AG08395 (cell line): ENCODE data around the gene MTUS2.

ENCODE experiments used
- DNase-seq: peaks from one replicate; pipeline ENCODE4 v3.0.0; 2012; ENCODE audit warnings: mixed read lengths, low spot score

MTUS2 gene

GRCh38 chr13:29239653-29240525 is 419.8 kb downstream of the MTUS2 start:
- DNase-seq, result no peak

GRCh38 chr13:29254626-29255370 is 434.7 kb downstream of the MTUS2 start:
- DNase-seq, result no peak

GRCh38 chr13:29255567-29255966 is 435.4 kb downstream of the MTUS2 start:
- no peak for DNase-seq

- DNase-seq, result no peak
Observed at GRCh38 chr13:29260684-29261083, 440.5 kb downstream of the MTUS2 start.

- no peak for DNase-seq
Observed at GRCh38 chr13:29266261-29266660, 446.1 kb downstream of the MTUS2 start.

GRCh38 chr13:29266756-29267733 is 446.9 kb downstream of the MTUS2 start:
- no peak for DNase-seq

GRCh38 chr13:29270271-29270985 is 450.3 kb downstream of the MTUS2 start:
- DNase-seq, result no peak

- no peak for DNase-seq
Observed at GRCh38 chr13:29271606-29272005, 451.5 kb downstream of the MTUS2 start.

- DNase-seq, result no peak
Observed at GRCh38 chr13:29279356-29280254, 459.5 kb downstream of the MTUS2 start.

- DNase-seq, result no peak
Observed at GRCh38 chr13:29281932-29282495, 461.9 kb downstream of the MTUS2 start.

- no peak for DNase-seq
Observed at GRCh38 chr13:29284726-29285125, 464.6 kb downstream of the MTUS2 start.

GRCh38 chr13:29287237-29287636 is 467.1 kb downstream of the MTUS2 start:
- no peak for DNase-seq

- no peak for DNase-seq
Observed at GRCh38 chr13:29292045-29292444, 471.9 kb downstream of the MTUS2 start.

- DNase-seq, result no peak
Observed at GRCh38 chr13:29294821-29295220, 474.7 kb downstream of the MTUS2 start.

GRCh38 chr13:29301027-29301426 is 480.9 kb downstream of the MTUS2 start:
- DNase-seq, result no peak

- DNase-seq, result no peak
Observed at GRCh38 chr13:29304148-29304547, 484.0 kb downstream of the MTUS2 start.

- DNase-seq, result no peak
Observed at GRCh38 chr13:29310806-29311205, 490.7 kb downstream of the MTUS2 start.

GRCh38 chr13:29315847-29316246 is 495.7 kb downstream of the MTUS2 start:
- no peak for DNase-seq

- DNase-seq, result no peak
Observed at GRCh38 chr13:29317828-29318227, 497.7 kb downstream of the MTUS2 start.

GRCh38 chr13:29318741-29319140 is 498.6 kb downstream of the MTUS2 start:
- DNase-seq, result no peak
